Bronchial epithelial cell (primary cell): ENCODE data around the gene CXCL5. TPM values are rescaled to one million over a fixed set of nuclear protein-coding genes. Genes with fewer than 3 reads are reported as not detected.

Experiments used
- DNase-seq: peaks from one replicate; pipeline ENCODE4 v3.0.0-alpha.2; 2010; ENCODE audit warnings: low read depth
- FAIRE-seq: peaks from 2 replicates; lab custom pipeline; 2011; peaks lifted over from hg19 to GRCh38; lab: Jason Lieb, UNC
- H3K27me3 ChIP-seq: 2 replicates; pipeline ENCODE4 v1.5.1; 2011; ENCODE audit warnings: low read length; ENCODE audit not compliant: control insufficient read depth, insufficient read depth
- H3K36me3 ChIP-seq: 2 replicates; pipeline ENCODE4 v1.5.1; 2011; ENCODE audit warnings: low read length; ENCODE audit not compliant: control insufficient read depth, insufficient read depth
- H3K4me3 ChIP-seq: 2 replicates; pipeline ENCODE4 v1.5.1; 2011; ENCODE audit warnings: mild to moderate bottlenecking, low read depth, low read length, control low read depth
- total RNA-seq: library from RNA; depleted of rRNA; stranded (reverse); fragments of >200 nt; gene quantifications from 2 replicates; pipeline ENCODE4 v1.2.1, GENCODE V29; 2014
- TF ChIP-seq, protein P1 (sequence below): IDR thresholded peaks from 2 replicates; pipeline ENCODE4 v1.5.1; 2011; ENCODE audit warnings: mild to moderate bottlenecking, moderate library complexity, low read length, control low read depth, inconsistent platforms; ENCODE audit not compliant: insufficient read depth, severe bottlenecking

CXCL5 gene
- total RNA-seq, 1 donor from 2014 or later, result 0.53 TPM

DNA sequence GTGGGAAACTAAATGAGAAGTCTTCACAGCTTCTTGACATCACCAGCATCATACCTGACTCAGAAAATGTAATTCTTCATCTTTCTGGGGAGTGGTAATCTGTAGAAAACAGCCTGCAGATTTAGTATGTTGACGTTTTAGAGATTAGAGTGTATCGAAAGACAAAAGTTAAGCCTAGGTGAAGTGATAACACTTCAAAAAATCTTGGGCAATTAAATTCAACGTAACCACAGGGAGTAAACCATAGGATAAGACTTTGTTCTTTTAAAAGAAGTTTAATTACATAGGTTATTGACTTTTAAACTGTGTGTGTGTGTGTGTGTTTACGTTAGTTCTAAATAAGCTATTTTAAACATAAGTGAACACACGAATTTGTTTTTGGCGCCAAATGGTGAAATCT is 1.8 kb upstream of the CXCL5 start:
- DNase-seq (no peak), FAIRE-seq (no peak)
- H3K27me3 ChIP-seq, result no peaks in the 10 kb centered on the region
- TF ChIP-seq, protein P1, sequence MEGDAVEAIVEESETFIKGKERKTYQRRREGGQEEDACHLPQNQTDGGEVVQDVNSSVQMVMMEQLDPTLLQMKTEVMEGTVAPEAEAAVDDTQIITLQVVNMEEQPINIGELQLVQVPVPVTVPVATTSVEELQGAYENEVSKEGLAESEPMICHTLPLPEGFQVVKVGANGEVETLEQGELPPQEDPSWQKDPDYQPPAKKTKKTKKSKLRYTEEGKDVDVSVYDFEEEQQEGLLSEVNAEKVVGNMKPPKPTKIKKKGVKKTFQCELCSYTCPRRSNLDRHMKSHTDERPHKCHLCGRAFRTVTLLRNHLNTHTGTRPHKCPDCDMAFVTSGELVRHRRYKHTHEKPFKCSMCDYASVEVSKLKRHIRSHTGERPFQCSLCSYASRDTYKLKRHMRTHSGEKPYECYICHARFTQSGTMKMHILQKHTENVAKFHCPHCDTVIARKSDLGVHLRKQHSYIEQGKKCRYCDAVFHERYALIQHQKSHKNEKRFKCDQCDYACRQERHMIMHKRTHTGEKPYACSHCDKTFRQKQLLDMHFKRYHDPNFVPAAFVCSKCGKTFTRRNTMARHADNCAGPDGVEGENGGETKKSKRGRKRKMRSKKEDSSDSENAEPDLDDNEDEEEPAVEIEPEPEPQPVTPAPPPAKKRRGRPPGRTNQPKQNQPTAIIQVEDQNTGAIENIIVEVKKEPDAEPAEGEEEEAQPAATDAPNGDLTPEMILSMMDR, result no peak
- H3K4me3 ChIP-seq, result no peak overlapping the region
- H3K36me3 ChIP-seq, result no peaks in the 10 kb centered on the region

DNA sequence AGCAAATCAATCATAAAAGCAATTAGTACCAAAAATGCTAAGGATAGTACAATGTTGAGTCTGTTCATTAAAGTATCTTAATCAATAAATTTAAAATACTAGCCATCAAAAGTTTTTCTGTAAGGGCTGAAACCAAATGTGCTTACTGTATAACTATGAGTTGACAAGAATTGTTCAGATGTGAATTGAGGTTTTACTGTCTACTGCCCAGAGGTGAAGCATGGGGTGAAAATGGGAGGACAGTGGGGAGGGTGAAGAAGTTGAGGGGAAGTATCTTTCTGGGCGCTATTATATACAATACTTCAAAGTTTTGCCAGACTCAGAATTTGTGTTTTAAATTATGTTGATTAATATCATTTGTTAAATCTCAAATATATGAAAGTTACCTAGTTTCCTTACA is 6.4 kb downstream of the CXCL5 start:
- FAIRE-seq, result no peak
- Histone ChIP-seq H3K36me3 (no peaks in the 10 kb centered on the region), H3K4me3 (no peak overlapping the region), H3K27me3 (no peaks in the 10 kb centered on the region)
- TF ChIP-seq, protein P1, result no peak
- DNase-seq, result no peak

DNA sequence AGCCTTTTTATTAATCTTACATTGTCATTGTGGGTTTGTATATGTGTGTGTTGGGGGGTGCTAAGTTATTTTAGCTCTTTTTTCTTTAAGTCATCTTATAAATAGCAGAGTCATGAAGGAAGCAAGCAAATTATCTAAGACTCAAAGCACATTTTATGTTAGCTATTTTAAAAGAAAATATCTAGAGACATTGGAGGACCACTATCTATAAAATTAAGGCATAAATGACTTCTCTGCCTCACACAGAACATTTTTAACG is 6.8 kb downstream of the CXCL5 start:
- TF ChIP-seq, protein P1, result no peak
- no peaks in the 10 kb centered on the region for H3K27me3 ChIP-seq
- H3K36me3 ChIP-seq, result no peaks in the 10 kb centered on the region
- DNase-seq (no peak), FAIRE-seq (no peak)
- H3K4me3 ChIP-seq, result no peak overlapping the region

DNA sequence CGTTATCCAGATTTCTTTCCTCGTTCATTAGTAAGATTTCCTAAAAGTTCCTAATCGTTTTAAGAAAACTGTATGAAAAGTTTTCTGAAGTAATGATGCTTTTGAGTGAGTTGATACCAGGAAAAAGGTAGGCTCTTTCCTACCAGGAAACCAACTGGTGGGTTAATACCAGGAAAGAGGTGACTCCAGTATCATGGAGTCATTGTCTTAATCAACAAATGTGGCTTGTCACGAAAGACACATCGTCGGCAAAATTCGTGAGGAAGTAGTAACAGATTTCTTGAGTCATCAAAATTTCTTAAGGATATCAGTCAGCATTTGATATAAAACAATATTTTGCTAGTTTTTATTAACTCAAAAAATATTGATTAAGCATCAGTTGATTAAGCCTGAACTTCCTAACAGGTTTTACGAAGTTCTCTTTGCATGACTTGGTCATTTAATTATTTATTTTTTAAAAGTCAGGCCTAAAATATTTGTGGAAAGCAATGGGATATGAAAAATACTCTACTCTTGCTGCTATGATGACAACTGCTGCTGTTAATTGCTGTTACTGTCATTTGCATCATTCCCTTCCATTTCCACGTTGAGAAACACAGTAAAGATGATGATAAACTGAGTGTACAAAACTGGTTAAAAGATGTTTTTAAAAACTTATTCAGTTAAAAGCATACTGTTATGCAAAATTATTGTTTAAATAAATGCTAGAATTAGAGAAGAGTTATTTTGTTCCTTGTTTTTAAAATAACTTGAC is 7.3 kb downstream of the CXCL5 start:
- no peaks in the 10 kb centered on the region for H3K27me3 ChIP-seq
- H3K4me3 ChIP-seq, result no peak overlapping the region
- no peak for DNase-seq
- FAIRE-seq, result no peak
- TF ChIP-seq, protein P1, result no peak
- H3K36me3 ChIP-seq, result no peaks in the 10 kb centered on the region

DNA sequence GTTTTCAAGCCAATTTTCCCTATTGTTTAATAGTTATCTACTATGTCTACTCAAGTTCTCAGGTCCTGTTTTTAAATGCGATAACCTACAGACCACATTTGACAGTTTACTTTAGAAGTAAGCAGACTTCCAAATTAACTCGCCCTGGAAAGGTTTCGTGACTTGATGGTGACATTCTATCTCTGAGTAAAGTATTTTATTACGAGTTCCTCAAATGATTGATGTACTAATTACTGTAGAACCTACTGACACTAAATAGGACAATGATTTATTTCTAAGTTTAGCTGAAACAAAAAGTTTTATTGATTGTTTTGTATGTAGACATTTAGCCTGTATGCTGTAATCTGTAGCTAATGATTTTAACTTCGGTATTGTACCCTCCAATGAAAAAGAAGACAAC is 8.5 kb downstream of the CXCL5 start:
- no peaks in the 10 kb centered on the region for H3K36me3 ChIP-seq
- no peak overlapping the region for H3K4me3 ChIP-seq
- FAIRE-seq (no peak), DNase-seq (no peak)
- TF ChIP-seq, protein P1, result no peak
- no peaks in the 10 kb centered on the region for H3K27me3 ChIP-seq

DNA sequence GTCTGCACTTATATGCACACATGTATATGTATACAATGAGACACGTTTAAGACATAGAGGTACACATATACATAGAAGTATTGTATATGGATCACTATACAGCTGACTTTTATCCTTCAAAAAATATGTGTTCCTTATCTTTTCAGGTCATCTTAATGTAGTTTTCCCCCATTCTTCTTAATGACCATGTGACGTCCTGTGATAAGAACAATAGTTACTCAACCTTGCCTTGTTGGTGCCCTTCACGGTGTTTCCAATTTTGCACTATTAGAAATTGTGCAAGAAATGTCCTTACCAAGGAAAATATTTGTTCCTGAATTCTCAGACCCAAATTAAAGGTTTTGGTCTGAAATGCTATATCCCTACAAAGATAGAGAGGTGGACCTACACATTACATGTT is 9.4 kb downstream of the CXCL5 start:
- FAIRE-seq (no peak), DNase-seq (no peak)
- Histone ChIP-seq H3K36me3 (no peaks in the 10 kb centered on the region), H3K27me3 (no peaks in the 10 kb centered on the region), H3K4me3 (no peak overlapping the region)
- TF ChIP-seq, protein P1, result no peak
